ENCODE data around the gene GMFB. TPM values are rescaled to one million over a fixed set of nuclear protein-coding genes. Genes with fewer than 3 reads are reported as not detected.

GMFB gene
- total RNA-seq (2011; cell fraction: chromatin; rRNA removed; ENCODE audit: low replicate concordance): 4.6 and 11.4 TPM in 2 replicates
- total RNA-seq (2011; cell fraction: nucleolus; rRNA removed): 5.7 TPM in 2 replicates
- 10.6 and 17.6 TPM in 2 replicates for total RNA-seq (2011; cell fraction: nucleoplasm; rRNA removed)
- total RNA-seq (2014; rRNA removed): 13.1 and 15.1 TPM in 2 replicates
- total RNA-seq (2014; rRNA removed; fragmentation: Illumina TruSeq; extraction: Trizol): 31.6 and 34.7 TPM in 2 replicates
- 27.7 and 31.7 TPM in 2 replicates for total RNA-seq (2015; rRNA removed; fragmentation: Illumina TruSeq; extraction: Trizol)
- 22.1 and 22.7 TPM in 2 replicates for total RNA-seq (2021)
- polyA plus RNA-seq (2011; rRNA removed): 9.9 and 15.1 TPM in 2 replicates
- 1.0 and 4.3 TPM in 2 replicates for polyA plus RNA-seq (2011; cell fraction: cytosol; rRNA removed)
- polyA plus RNA-seq (2011; cell fraction: nucleus; rRNA removed): 4.2 and 8.2 TPM in 2 replicates
- polyA plus RNA-seq (2012): 14.3 and 14.9 TPM in 2 replicates
- polyA plus RNA-seq (2014; fragmentation: Illumina TruSeq; extraction: Trizol): 20.4 and 21.2 TPM in 2 replicates
- polyA plus RNA-seq (2014; fragmentation: Nextera tagmentation; extraction: Ambion mirVana): 10 to 100 TPM; 20.1 to 20.5 TPM
- polyA plus RNA-seq (2014; rRNA removed): 13.2 and 14.0 TPM in 2 replicates
- 13.9 and 16.4 TPM in 2 replicates for polyA minus RNA-seq (2011; rRNA and poly(A)+ RNA removed)
- 2.9 and 4.7 TPM in 2 replicates for polyA minus RNA-seq (2011; cell fraction: cytosol; rRNA and poly(A)+ RNA removed)
- 8.8 and 13.8 TPM in 2 replicates for polyA minus RNA-seq (2011; cell fraction: nucleus; rRNA and poly(A)+ RNA removed)
- Bru-seq, nascent RNA: percentile 83 among the genes with signal in this experiment
- percentile 84 among the genes with signal in this experiment for BruChase-seq, experiment 1, labeled RNA remaining after a 2-hour chase
- percentile 84 among the genes with signal in this experiment for BruChase-seq, experiment 2, labeled RNA remaining after a 6-hour chase
- long read RNA-seq, experiment 1, full-length matches to known transcripts: 103 of 132 reads
- long read RNA-seq, experiment 1, partial matches to known transcripts: 4 of 132 reads
- long read RNA-seq, experiment 1, other reads (novel, unspliced or antisense): 25 of 132 reads
- long read RNA-seq, experiment 2, partial matches to known transcripts: 0 of 20 reads
- long read RNA-seq, experiment 2, other reads (novel, unspliced or antisense): 20 of 20 reads
- long read RNA-seq, experiment 3, full-length matches to known transcripts: 4 of 5 reads
- long read RNA-seq, experiment 3, partial matches to known transcripts: 1 of 5 reads
- long read RNA-seq, experiment 3, other reads (novel, unspliced or antisense): 0 of 5 reads

- CTCF ChIA-PET (ENCODE audit: low intra/inter-chr PET ratio): no interaction called here
- Histone ChIP-seq H3K36me3 (ENCODE audit: control insufficient read depth, insufficient read depth, low read length) (peaks cover 1% of the 10 kb centered on the region; the same call in 1 of the 3 replicates), H3K9me3 (replicated peaks; ENCODE audit: control insufficient read depth, insufficient read depth, low read depth, low read length) (no peaks in the 10 kb centered on the region), H3K4me3 (peak within 1 kb of the TSS; percentile 88), H2AFZ (ENCODE audit: low read depth, low read length) (peak within 1 kb of the TSS; percentile 98), H3K9ac (ENCODE audit: insufficient read depth in 1 of 2, low read depth in 2 of 2, low read length in 2 of 2) (peak within 1 kb of the TSS; percentile 81 to 94), H3K4me1 (replicated peaks in 1 of 2; ENCODE audit: control insufficient read depth in 2 of 2, insufficient read depth in 2 of 2, low read length in 2 of 2) (peaks cover 9 to 20% of the 10 kb centered on the region in 2 experiments), H3K27ac (ENCODE audit: extremely low read depth, low read depth, low read length) (peak within 1 kb of the TSS; percentile 82), H3K79me2 (ENCODE audit: control insufficient read depth, insufficient read depth, low read length) (peaks cover 34% of the 10 kb centered on the region), H3K27me3 (ENCODE audit: control insufficient read depth in 2 of 2, insufficient read depth in 2 of 2, low read length in 2 of 2) (no peaks in the 10 kb centered on the region), H4K20me1 (replicated peaks; ENCODE audit: control insufficient read depth, insufficient read depth, low read length) (no peaks in the 10 kb centered on the region), H3K9me1 (ENCODE audit: control insufficient read depth, insufficient read depth, low read length) (no peaks in the 10 kb centered on the region), H3K4me2 (ENCODE audit: insufficient read depth, low read length) (peak within 1 kb of the TSS; percentile 89)
- ATAC-seq (peak; percentile 94), FAIRE-seq (no peak), DNase-seq (ENCODE audit: extremely low read depth in 1 of 4, low spot score in 3 of 4) (peak; percentile 73 to 85 (median 78))
- in situ Hi-C loops (cut with MboI): no loop called here
- 2% methylated on average over 12 of the region's 51 CpGs for WGBS (ENCODE audit: insufficient coverage, low coverage, missing lambda C conversion rate)
- no TSS peak for BruUV-seq (replicated peaks)
- POLR2A ChIA-PET: interaction anchor here (2.1 kb wide), 1 partner anchor 47 kb away, joined by 6 read pairs; no protein-coding TSS in a partner anchor
- intact Hi-C loops (cut with micrococcal nuclease): loop anchor here (2.0 kb wide), 1 partner anchor 48 kb away; the partner anchor contains the start of gene CNIH1
- TF ChIP-seq ZNF551 (CRISPR knock-in tag; IDR thresholded peaks at IDR 0.05) (no peak), TOE1 (IDR thresholded peaks at IDR 0.05; ENCODE audit: borderline replicate concordance) (peak; percentile 78; the same call in 1 of the 2 replicates), TOE1 (CRISPR knock-in tag; IDR thresholded peaks at IDR 0.05; ENCODE audit: borderline replicate concordance, low read depth) (no peak), GABPB1 (CRISPR knock-in tag; IDR thresholded peaks at IDR 0.05) (peak; percentile 33; the same call in 1 of the 2 replicates), ZNF764 (CRISPR knock-in tag; IDR thresholded peaks at IDR 0.05; ENCODE audit: low read depth) (no peak), RBFOX2 (IDR thresholded peaks at IDR 0.05; ENCODE audit: low read depth, low read length) (peak; percentile 90), ATF7 (IDR thresholded peaks at IDR 0.05) (peak; percentile 20; the same call in 1 of the 2 replicates), MXI1 (IDR thresholded peaks at IDR 0.05; ENCODE audit: low read depth, low read length) (no peak), ZBTB17 (CRISPR knock-in tag; IDR thresholded peaks at IDR 0.05) (0 out of 2 replicates have a peak, but pooled peaks have one; percentile 26), ZNF134 (CRISPR knock-in tag; conservative IDR thresholded peaks at IDR 0.05) (no peak), KLF1 (tag; IDR thresholded peaks at IDR 0.05) (peak; percentile 24; the same call in 1 of the 2 replicates), HMGN3 (IDR thresholded peaks at IDR 0.05; ENCODE audit: borderline replicate concordance, extremely low read depth, insufficient read length, low read depth, low read length) (peak; percentile 73)
- TF ChIP-seq, protein P1, sequence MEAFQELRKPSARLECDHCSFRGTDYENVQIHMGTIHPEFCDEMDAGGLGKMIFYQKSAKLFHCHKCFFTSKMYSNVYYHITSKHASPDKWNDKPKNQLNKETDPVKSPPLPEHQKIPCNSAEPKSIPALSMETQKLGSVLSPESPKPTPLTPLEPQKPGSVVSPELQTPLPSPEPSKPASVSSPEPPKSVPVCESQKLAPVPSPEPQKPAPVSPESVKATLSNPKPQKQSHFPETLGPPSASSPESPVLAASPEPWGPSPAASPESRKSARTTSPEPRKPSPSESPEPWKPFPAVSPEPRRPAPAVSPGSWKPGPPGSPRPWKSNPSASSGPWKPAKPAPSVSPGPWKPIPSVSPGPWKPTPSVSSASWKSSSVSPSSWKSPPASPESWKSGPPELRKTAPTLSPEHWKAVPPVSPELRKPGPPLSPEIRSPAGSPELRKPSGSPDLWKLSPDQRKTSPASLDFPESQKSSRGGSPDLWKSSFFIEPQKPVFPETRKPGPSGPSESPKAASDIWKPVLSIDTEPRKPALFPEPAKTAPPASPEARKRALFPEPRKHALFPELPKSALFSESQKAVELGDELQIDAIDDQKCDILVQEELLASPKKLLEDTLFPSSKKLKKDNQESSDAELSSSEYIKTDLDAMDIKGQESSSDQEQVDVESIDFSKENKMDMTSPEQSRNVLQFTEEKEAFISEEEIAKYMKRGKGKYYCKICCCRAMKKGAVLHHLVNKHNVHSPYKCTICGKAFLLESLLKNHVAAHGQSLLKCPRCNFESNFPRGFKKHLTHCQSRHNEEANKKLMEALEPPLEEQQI (IDR thresholded peaks at IDR 0.05): no peak
Observed at GRCh38 chr14:54488646-54489317, at the start of gene GMFB. GMFB (minus strand) TSS chr14:54488980; CDS start chr14:54488927, 53 bp downstream.
